ENCODE data around the gene ASTN2.

GRCh38 chr9:117138231-117138630 is 276.6 kb downstream of the ASTN2 start:
- TF ChIP-seq, protein P1, sequence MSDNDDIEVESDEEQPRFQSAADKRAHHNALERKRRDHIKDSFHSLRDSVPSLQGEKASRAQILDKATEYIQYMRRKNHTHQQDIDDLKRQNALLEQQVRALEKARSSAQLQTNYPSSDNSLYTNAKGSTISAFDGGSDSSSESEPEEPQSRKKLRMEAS (IDR thresholded peaks at IDR 0.05), result no peak
- no peak for TF ChIP-seq CTCF (IDR thresholded peaks at IDR 0.05)
- no peak for TF ChIP-seq CHD2 (IDR thresholded peaks at IDR 0.05; ENCODE audit: low read length, partially characterized antibody)
- TF ChIP-seq, protein P2, sequence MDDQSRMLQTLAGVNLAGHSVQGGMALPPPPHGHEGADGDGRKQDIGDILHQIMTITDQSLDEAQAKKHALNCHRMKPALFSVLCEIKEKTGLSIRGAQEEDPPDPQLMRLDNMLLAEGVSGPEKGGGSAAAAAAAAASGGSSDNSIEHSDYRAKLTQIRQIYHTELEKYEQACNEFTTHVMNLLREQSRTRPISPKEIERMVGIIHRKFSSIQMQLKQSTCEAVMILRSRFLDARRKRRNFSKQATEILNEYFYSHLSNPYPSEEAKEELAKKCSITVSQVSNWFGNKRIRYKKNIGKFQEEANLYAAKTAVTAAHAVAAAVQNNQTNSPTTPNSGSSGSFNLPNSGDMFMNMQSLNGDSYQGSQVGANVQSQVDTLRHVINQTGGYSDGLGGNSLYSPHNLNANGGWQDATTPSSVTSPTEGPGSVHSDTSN (IDR thresholded peaks at IDR 0.05), result no peak
- TF ChIP-seq JUNB (IDR thresholded peaks at IDR 0.05), result no peak
- TF ChIP-seq MYC (IDR thresholded peaks at IDR 0.05; ENCODE audit: borderline replicate concordance, low read length), result no peak
- TF ChIP-seq ZFP36 (IDR thresholded peaks at IDR 0.05; ENCODE audit: borderline replicate concordance, partially characterized antibody), result no peak
- no peak for TF ChIP-seq KDM5A (IDR thresholded peaks at IDR 0.05)
